IPS DF 4.7 (cell line): Measurements from ENCODE around the gene NUDT17.

Experiments
- DNase-seq: peaks from one replicate; pipeline ENCODE4 v3.0.0-alpha.2; 2013; ENCODE audit warnings: low spot score; ENCODE audit errors: extremely low read depth

NUDT17 gene

DNA sequence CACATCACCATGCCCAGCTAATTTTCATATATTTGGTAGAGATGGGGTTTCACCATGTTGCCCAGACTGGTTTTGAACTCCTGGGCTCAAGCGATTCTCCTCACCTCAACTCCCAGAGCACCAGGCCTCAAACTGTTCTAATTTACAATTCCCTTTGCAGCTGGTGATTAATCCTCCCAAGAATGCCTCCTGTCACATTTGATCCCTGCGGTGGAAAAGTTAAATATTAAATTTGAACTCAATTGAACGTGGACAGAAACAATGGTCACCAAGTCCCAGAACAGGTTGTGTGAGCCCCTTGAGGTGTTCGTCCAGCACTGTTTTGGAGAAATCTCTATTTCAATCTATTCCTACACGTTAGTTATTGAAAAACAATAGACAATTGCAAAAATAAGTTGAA is 42.2 kb downstream of the NUDT17 start:
- no peak for DNase-seq

DNA sequence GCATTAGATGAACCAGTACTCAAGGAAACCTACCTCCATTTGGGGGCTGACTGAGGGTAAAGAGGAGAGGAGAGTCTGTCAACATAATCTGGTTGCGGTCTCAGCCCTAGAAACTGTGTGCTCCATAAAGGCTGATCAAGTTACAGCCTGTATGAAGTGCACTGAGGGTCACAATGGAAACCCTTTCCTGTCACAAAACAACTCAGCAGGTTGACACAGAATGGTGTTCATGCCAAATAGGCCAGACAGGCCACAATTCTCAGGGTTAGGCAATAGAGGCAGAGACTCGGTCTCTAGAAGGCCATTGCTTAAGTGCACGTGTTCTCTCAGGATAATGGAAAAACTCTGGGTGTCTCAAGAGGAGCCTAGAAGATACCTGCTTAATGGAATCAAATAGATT is 44.3 kb downstream of the NUDT17 start:
- no peak for DNase-seq

DNA sequence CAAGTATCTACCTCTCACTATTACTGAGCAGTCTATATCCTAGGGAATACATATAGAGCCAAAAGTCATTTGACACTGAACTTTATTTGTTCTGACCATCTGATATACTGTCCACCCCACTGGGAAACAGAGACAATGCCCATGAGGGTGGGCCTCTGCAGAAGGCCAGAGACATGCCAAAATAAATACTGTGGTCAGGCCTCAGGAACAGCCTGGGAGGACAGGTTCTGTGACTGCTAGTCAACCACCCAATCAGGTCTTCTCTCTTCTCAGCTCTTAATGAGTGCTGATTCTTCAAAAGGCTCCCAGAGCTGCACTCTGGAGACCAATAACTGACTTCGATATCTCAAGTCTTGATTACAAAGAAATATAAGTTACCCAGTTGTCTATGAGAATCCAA is 45.7 kb downstream of the NUDT17 start:
- DNase-seq: no peak

DNA sequence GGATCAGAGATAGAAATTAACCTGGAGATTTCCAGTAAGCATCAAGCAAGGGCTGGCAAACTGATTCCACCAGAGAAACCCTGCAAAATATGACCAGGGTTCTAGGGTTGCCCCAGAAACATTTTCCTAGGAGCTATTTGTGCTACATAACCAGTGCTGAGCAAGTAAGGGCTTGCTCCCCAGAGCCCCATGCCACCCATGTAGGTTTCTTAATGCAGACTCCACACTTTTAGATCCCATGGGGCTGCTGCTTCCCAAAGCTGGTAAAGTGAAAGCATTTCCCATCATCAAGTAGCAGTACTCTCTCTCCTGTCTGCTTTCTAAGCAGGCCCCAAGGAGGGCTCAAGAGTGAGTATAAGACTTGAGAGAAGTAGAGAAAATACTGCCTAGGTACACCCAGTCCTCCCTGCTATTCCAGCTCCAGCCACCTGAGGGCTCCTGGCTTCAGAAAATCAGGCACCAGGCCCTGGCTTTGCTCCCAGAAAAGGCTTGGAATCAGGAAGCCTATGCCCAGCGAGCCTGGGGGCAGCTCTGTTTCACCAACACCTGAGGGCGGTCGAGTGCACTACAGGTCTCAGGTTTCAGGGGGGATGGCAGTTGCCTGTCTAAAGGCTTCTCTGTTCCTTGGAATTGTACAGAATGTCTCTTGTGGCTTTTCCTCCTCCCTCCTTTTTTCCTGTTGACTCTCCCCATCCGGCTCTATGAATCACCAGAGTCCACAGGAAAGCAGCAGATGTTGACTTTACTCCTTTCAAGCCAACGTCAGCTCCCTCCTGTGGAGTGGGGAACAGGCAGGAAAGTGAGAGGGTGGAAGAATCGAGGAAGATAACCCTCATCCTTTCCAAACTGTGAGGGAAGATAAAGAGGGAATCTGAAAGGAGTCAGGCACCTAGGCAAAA is 46.4 kb downstream of the NUDT17 start:
- DNase-seq: peak; percentile 96

DNA sequence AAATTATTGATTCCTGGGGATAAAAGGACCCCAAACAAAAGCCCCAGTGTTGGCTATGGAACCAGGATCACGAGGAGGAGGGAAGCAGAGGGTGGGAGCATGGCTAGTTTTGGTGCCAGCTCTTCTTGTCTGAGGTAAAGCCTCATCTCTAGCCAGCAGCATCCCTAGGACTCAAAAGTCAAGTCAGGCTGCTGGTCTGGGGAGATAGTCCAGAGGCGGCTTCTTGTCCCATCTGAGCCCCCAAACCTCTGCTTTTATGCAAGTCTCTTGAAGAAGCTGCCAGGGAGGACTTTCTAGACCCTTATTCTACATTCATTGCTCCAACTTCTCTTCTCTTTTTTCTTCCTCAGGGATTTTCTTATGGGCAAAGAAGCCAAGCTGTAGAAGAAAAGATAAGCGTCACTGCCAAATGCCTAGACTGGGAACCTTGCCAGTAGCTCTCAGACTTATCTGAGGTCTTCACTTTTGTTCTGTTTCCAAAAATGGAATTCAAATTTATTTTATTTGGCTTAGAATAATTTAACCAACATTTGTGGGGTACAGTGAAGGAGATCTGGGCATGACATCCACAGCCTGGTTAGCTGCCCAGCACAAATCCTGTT is 47.2 kb downstream of the NUDT17 start:
- DNase-seq: no peak

DNA sequence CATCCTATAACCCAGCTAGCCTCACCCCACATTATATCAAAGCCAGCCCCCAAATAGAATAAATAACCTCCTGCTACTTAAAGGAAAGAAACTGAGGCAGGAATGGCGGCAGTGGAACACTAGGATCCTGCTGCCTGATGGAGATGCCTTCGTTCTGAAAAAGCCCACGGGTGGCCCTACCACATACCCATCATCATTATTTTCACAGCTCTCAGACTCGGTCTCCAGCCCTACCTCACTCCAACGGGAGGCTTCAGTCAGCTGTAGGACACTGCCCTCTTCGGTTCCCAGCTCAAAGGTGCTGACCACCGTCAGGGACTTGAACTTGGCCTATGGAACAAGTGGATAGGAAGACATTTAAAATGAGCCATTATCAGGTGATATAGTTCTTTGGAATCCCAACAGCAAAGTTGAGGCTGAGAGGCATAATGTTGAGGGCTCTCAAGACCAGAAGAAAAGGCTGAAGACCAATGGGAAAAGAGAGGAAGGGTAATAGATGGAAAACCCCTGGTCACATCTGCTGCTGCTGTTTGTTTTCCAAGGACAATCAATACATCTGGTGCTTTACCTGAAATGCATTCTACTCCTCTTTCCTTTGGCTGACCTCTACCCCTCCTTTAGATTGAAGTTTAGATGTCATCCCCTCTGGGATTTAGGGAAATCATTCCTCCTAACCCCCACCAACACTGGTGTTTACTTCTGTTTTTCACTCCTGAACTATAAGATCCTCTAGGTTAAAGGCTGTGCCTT is 48.1 kb downstream of the NUDT17 start:
- no peak for DNase-seq

DNA sequence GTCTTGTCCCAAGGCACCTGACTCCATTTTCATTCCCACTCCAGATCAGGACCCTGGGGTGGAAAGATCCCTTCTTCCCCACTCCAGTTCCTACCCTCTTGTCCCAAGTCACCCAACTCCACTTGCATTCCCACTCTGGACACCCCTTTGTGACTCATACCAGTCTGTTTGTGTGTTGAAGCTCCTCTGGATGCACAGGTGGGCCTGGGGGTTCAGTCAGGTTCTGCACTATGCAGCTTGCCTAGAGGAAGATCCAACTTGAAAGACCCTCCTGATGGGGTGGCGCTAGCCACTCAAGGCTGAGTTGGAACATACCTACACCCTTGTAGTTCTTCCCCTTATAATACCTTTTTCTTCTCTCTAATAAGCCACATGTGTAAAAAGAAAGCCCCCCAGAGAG is 50.0 kb downstream of the NUDT17 start:
- DNase-seq: no peak

DNA sequence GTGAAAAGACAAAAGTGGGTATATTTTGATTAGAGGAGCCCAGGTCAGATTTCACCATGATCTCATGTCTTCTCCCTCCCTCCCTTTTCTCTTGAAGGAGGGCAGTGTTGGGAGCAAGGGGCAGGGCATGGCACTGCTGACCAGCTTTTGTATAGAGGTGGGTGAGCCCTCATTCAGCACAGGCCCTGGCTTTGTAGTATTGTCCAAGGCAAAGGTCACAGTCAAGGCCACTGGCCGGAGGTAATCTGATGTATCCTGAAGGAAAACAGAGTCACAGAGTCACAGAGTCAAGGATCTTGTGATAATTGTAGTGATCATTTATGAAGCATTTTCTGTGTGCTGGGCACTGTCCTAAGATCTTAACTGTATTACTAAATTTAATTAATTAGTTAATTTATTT is 52.5 kb downstream of the NUDT17 start:
- DNase-seq: no peak
